Testis (tissue), 2 donors: ENCODE data around the gene NSMCE3.

ENCODE experiments used
- CTCF ChIP-seq, 3 experiments: fragments of 450-650 bp in 2 of 3; fragments of 200-600 bp in 1 of 3; sonication (generic) in 1 of 3; IDR thresholded peaks; one replicate each; pipeline ENCODE4 v1.5.1; 2016 to 2019; ENCODE audit warnings: antibody characterized with exemption in 3 of 3, mild to moderate bottlenecking in 2 of 3, moderate library complexity in 1 of 3
- POLR2A ChIP-seq: fragments of 450-650 bp; IDR thresholded peaks from one replicate; pipeline ENCODE4 v1.6.1; 2017; ENCODE audit warnings: antibody characterized with exemption, mild to moderate bottlenecking, moderate library complexity

GRCh38 chr15:29233566-29233965 is 36.1 kb downstream of the NSMCE3 start:
- TF ChIP-seq CTCF (IDR thresholded peaks at IDR 0.05) (no peak), POLR2A (no peak)
